Astrocyte (in vitro differentiated cells and primary cell): ENCODE data around the gene KRT86.

Source experiments
- CTCF ChIP-seq: IDR thresholded peaks from 2 replicates; pipeline ENCODE4 v1.5.1; 2011; ENCODE audit warnings: low read depth, mild to moderate bottlenecking, inconsistent platforms, low read length, moderate library complexity; ENCODE audit not compliant: insufficient read depth
- EZH2 ChIP-seq: IDR thresholded peaks from 2 replicates; pipeline ENCODE4 v1.6.1; 2012; ENCODE audit warnings: mild to moderate bottlenecking, low read length, inconsistent platforms; ENCODE audit not compliant: insufficient read depth

DNA sequence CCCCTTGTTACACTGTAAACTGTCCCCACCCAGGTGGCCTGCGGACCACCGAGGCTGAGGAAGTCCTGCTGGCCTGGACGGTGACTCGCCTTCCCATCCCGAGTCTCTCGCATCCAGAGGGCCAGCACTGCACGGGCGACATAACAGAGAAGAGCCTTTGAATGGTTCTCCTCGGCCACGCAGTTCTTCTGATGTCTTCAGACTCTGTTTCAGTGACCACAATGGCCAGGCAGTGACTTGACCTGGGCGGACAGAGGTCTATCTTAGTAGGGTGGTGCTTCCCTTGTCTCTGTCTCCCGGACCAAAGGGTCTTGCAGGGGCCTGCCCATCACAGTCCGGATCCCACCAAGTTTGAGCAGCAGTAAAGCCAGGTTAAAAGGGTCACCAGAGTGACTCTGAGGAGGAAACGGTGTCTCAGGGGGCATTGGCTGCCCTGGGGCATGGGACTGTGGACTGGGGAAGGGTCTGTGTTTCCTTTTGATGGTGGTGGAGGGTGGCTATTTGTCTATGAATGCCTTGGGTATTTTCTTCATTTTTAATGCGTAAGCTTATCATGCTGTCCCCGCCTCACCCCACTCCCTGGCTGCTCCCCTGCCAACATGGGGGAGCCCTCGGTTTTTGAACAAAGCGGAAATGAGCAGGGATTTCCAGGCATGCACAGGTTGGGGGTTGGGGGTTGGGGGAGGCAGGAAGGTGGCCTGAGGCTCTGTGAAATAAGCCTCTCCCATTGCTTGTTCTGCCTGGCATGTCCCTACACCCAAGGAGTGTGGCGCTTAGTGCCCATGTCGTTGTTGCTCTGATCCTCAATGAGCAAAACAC, 82.5 kb downstream of the KRT86 start:
- TF ChIP-seq CTCF (no peak), EZH2 (no peak)
